GM12875 (cell line): ENCODE measurements around the gene RELT.

ENCODE experiments used
- H3K4me3 ChIP-seq: one replicate; pipeline ENCODE4 v1.5.1; 2011; ENCODE audit warnings: low read depth, low read length, control low read depth
- CTCF ChIP-seq: IDR thresholded peaks from 2 replicates; pipeline ENCODE4 v1.5.1; 2011; ENCODE audit warnings: low read depth, mild to moderate bottlenecking, control low read depth, inconsistent platforms, low read length, moderate library complexity, borderline replicate concordance; ENCODE audit not compliant: insufficient read depth

RELT gene

GRCh38 chr11:73445980-73446379 is 69.8 kb downstream of the RELT start:
- H3K4me3 ChIP-seq: no peak overlapping the region
- no peak for TF ChIP-seq CTCF

- no peak overlapping the region for H3K4me3 ChIP-seq
- no peak for TF ChIP-seq CTCF
Observed at GRCh38 chr11:73446766-73447165, 70.6 kb downstream of the RELT start.
